B cell (primary cell): ENCODE measurements around the gene MLLT3. TPM values are rescaled to one million over a fixed set of nuclear protein-coding genes. Genes with fewer than 3 reads are reported as not detected.

Experiments used
- ATAC-seq: fragments of 200-7000 bp; cut with Tn5 transposase; one replicate; pipeline ENCODE4 v1.10.0; 2021; ENCODE audit warnings: low read depth, mild to moderate bottlenecking, moderate number of reproducible peaks, moderate library complexity
- CTCF ChIA-PET: fragments of 350-600 bp; sonication (Branson Sonifier 250); formaldehyde crosslinking; loops from one replicate; lab custom pipeline; 2021; ENCODE audit warnings: antibody characterized with exemption, inconsistent platforms; lab: Charles Lee
- POLR2A ChIA-PET: fragments of 350-600 bp; sonication (Branson Sonifier 250); formaldehyde crosslinking; loops from one replicate; lab custom pipeline; 2021; ENCODE audit warnings: antibody characterized with exemption; lab: Charles Lee
- DNase-seq: peaks from one replicate; pipeline ENCODE4 v3.0.0; 2013
- H2AFZ ChIP-seq: 2 replicates; pipeline ENCODE4 v1.6.1; 2012; ENCODE audit warnings: mild to moderate bottlenecking, low read depth, low read length; ENCODE audit not compliant: insufficient read depth, poor library complexity, severe bottlenecking
- H3K27ac ChIP-seq, 2 donors: 1 replicate in 1 of 2; 2 replicates in 1 of 2; pipeline ENCODE4 v1.5.1; 2012 to 2013; ENCODE audit warnings: low read length in 2 of 2, mild to moderate bottlenecking in 2 of 2, moderate library complexity in 1 of 2
- H3K27me3 ChIP-seq, 4 experiments: fragments of 200-600 bp in 1 of 4; sonication (generic) in 1 of 4; replicated peaks in 1 of 4; 1 replicate in 2 of 4; 2 replicates in 2 of 4; pipeline versions ENCODE4 v1.6.1 to v1.7.0; 2013 to 2016; ENCODE audit warnings: low read length in 3 of 4, mild to moderate bottlenecking in 2 of 4, mixed read lengths in 1 of 4, moderate library complexity in 1 of 4; ENCODE audit not compliant: insufficient read depth in 4 of 4, control insufficient read depth in 3 of 4; ENCODE audit errors: control extremely low read depth in 1 of 4
- H3K36me3 ChIP-seq, 2 experiments: replicated peaks in 1 of 2; 1 replicate in 1 of 2; 2 replicates in 1 of 2; pipeline versions ENCODE4 v1.6.1 to v1.7.1; 2013; ENCODE audit warnings: low read length in 1 of 2; ENCODE audit not compliant: insufficient read depth in 2 of 2, control insufficient read depth in 1 of 2; ENCODE audit errors: control extremely low read depth in 1 of 2, extremely low read depth in 1 of 2
- H3K4me1 ChIP-seq, 2 donors: fragments of 200-600 bp in 1 of 2; sonication (generic) in 1 of 2; 1 replicate in 1 of 2; 2 replicates in 1 of 2; pipeline versions ENCODE4 v1.5.1 to v1.6.1; 2013 to 2017; ENCODE audit warnings: low read length in 2 of 2; ENCODE audit not compliant: control insufficient read depth in 2 of 2, insufficient read depth in 2 of 2
- H3K4me2 ChIP-seq: replicated peaks from 2 replicates; pipeline ENCODE3; 2012; ENCODE audit warnings: mild to moderate bottlenecking, low read depth, low read length; ENCODE audit not compliant: poor library complexity, severe bottlenecking
- H3K4me3 ChIP-seq, 5 experiments: fragments of 200-600 bp in 1 of 5; sonication (generic) in 1 of 5; 1 replicate in 3 of 5; 2 replicates in 2 of 5; pipeline versions ENCODE4 v1.5.1 to v1.7.0; 2011 to 2016; ENCODE audit warnings: low read length in 4 of 5, mild to moderate bottlenecking in 4 of 5, low read depth in 2 of 5, control low read depth in 1 of 5, moderate library complexity in 1 of 5; ENCODE audit not compliant: insufficient read depth in 1 of 5; ENCODE audit errors: control extremely low read depth in 1 of 5, extremely low read depth in 1 of 5
- H3K79me2 ChIP-seq: fragments of 200-600 bp; sonication (generic); one replicate; pipeline ENCODE4 v1.6.0; 2016; ENCODE audit warnings: low read length; ENCODE audit not compliant: control insufficient read depth, insufficient read depth
- H3K9ac ChIP-seq: fragments of 200-600 bp; sonication (generic); 2 replicates; pipeline ENCODE4 v1.6.1; 2017; ENCODE audit warnings: mild to moderate bottlenecking, low read length, moderate library complexity
- H3K9me3 ChIP-seq, 3 donors: one replicate each; pipeline versions ENCODE4 v1.6.1 to v1.7.1; 2013; ENCODE audit warnings: low read length in 2 of 3; ENCODE audit not compliant: control insufficient read depth in 2 of 3, insufficient read depth in 1 of 3; ENCODE audit errors: control extremely low read depth in 1 of 3
- H4K20me1 ChIP-seq: 2 replicates; pipeline ENCODE4 v1.6.0; 2012; ENCODE audit warnings: mild to moderate bottlenecking, low read length; ENCODE audit not compliant: insufficient read depth, control insufficient read depth, poor library complexity, severe bottlenecking
- H3K27ac Mint-ChIP-seq: one replicate; pipeline ENCODE4 v1.8.0; 2021; ENCODE audit warnings: mixed read lengths
- H3K27me3 Mint-ChIP-seq: one replicate; pipeline ENCODE4 v1.8.0; 2021; ENCODE audit warnings: mixed read lengths
- H3K4me1 Mint-ChIP-seq: one replicate; pipeline ENCODE4 v1.8.0; 2021; ENCODE audit warnings: mixed read lengths
- H3K4me3 Mint-ChIP-seq: one replicate; pipeline ENCODE4 v1.8.0; 2021; ENCODE audit warnings: mixed read lengths
- H3K9me3 Mint-ChIP-seq: one replicate; pipeline ENCODE4 v1.8.0; 2022; ENCODE audit warnings: mixed read lengths; ENCODE audit not compliant: insufficient read depth
- EZH2 ChIP-seq: IDR thresholded peaks from 2 replicates; pipeline ENCODE4 v1.6.1; 2012; ENCODE audit warnings: borderline replicate concordance, low read depth, mild to moderate bottlenecking, moderate library complexity, low read length; ENCODE audit not compliant: insufficient read depth, poor library complexity, severe bottlenecking
- whole genome bisulfite sequencing: methylation state at CpG from one replicate; pipeline ENCODE4 v1.1.5; 2013; ENCODE audit warnings: missing lambda C conversion rate; ENCODE audit not compliant: insufficient coverage; 5-methylcytosine and 5-hydroxymethylcytosine counted together
- intact Hi-C: fragments of 100-400 bp; cut with micrococcal nuclease; formaldehyde crosslinking; loops from one replicate; pipeline ENCODE4 v1.10.0; 2022
- polyA plus RNA-seq: library from polyadenylated mRNA; depleted of rRNA; stranded (reverse); fragments of >200 nt; gene quantifications from 2 replicates; pipeline ENCODE4 v1.2.3, GENCODE V29; 2012
- total RNA-seq, 2 donors: library from RNA; stranded (reverse); fragments of 120-200 nt in 1 of 2; gene quantifications; 1 replicate in 1 of 2; 2 replicates in 1 of 2; pipeline versions ENCODE4 v1.2.3 to v1.2.4, GENCODE V29; 2013 to 2022
- TF ChIP-seq, protein P1 (sequence below): fragments of 200-600 bp; IDR thresholded peaks from one replicate; pipeline ENCODE4 v1.8.0; 2022; ENCODE audit warnings: antibody characterized with exemption, mild to moderate bottlenecking

The MLLT3 gene
- total and polyA plus RNA-seq, 2 donors (not counting 1 experiment from before 2014, with no cell fraction given): 3.4 to 3.6 TPM

DNA sequence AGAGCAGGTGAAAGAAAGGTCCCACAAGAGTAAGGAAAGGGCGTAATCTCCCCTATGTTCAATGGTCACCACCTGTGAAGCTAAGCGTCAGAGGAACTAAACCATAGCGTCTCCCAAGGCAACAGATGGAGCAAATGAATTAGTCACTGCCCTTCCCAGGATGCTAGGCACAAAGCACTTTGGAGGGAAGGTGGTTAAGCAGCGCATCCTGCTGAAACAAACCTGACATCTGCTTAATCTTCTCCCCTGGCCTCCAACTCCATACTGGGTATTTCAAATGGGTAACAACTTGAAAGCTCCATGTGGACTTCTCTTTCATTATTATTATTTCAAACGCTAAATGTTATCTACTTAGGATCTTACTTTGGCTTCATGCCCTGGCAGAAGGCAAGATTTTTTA, 227.3 kb downstream of the MLLT3 start:
- Mint-ChIP-seq H3K4me3 (no peak overlapping the region), H3K27me3 (no peaks in the 10 kb centered on the region), H3K4me1 (peaks cover 3% of the 10 kb centered on the region), H3K27ac (no peak overlapping the region), H3K9me3 (no peaks in the 10 kb centered on the region)
- 96% methylated on average over 3 of the region's 5 CpGs for WGBS
- Histone ChIP-seq H3K27ac (no peak overlapping the region), H3K4me2 (no peak overlapping the region), H2AFZ (no peak overlapping the region), H3K4me1 (peaks cover 3 to 10% of the 10 kb centered on the region in 2 donors), H3K27me3 (no peaks in the 10 kb centered on the region), H3K79me2 (no peaks in the 10 kb centered on the region), H3K9me3 (no peaks in the 10 kb centered on the region), H3K4me3 (no peak overlapping the region), H3K36me3 (no peaks in the 10 kb centered on the region), H4K20me1 (no peaks in the 10 kb centered on the region), H3K9ac (no peak overlapping the region)
- intact Hi-C loops: no loop called here
- TF ChIP-seq, protein P1, sequence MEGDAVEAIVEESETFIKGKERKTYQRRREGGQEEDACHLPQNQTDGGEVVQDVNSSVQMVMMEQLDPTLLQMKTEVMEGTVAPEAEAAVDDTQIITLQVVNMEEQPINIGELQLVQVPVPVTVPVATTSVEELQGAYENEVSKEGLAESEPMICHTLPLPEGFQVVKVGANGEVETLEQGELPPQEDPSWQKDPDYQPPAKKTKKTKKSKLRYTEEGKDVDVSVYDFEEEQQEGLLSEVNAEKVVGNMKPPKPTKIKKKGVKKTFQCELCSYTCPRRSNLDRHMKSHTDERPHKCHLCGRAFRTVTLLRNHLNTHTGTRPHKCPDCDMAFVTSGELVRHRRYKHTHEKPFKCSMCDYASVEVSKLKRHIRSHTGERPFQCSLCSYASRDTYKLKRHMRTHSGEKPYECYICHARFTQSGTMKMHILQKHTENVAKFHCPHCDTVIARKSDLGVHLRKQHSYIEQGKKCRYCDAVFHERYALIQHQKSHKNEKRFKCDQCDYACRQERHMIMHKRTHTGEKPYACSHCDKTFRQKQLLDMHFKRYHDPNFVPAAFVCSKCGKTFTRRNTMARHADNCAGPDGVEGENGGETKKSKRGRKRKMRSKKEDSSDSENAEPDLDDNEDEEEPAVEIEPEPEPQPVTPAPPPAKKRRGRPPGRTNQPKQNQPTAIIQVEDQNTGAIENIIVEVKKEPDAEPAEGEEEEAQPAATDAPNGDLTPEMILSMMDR: no peak
- no peak for TF ChIP-seq EZH2
- ChIA-PET CTCF (interaction anchor here (0.7 kb wide), 1 partner anchor 546 kb away, joined by 5 read pairs; no protein-coding TSS in a partner anchor), POLR2A (no interaction called here)
- ATAC-seq (no peak), DNase-seq (no peak)

DNA sequence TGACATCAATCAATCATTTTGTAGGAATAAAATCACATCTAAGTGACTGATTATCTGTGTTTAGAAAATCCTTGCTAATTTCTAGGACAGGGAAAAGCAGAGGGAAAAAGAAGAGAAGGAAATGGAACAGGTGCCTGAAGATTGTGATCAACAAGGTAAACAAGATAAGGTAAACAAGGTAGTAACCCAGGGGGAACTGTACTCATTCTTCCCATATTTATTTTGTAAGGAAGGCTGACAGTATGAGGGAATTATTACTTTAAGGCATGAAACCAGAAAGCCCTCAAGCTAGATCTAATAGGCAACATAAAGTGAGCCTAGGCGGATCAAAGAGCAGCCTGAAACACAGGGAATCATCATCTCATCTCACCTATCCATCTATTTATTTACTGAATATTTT, 231.1 kb downstream of the MLLT3 start:
- intact Hi-C loops: no loop called here

More for the DNA sequence above, 231.1 kb downstream of the MLLT3 start:
- Histone ChIP-seq H3K27me3 (no peaks in the 10 kb centered on the region), H2AFZ (no peak overlapping the region), H3K36me3 (no peaks in the 10 kb centered on the region), H3K9me3 (peaks cover 0 to 3% (median 0%) of the 10 kb centered on the region in 3 donors), H4K20me1 (no peaks in the 10 kb centered on the region), H3K4me1 (no peaks in the 10 kb centered on the region), H3K79me2 (no peaks in the 10 kb centered on the region), H3K4me2 (no peak overlapping the region), H3K4me3 (no peak overlapping the region), H3K9ac (no peak overlapping the region), H3K27ac (no peak overlapping the region)
- Mint-ChIP-seq H3K27me3 (no peaks in the 10 kb centered on the region), H3K4me1 (no peaks in the 10 kb centered on the region), H3K4me3 (no peak overlapping the region), H3K9me3 (no peaks in the 10 kb centered on the region), H3K27ac (no peak overlapping the region)
- DNase-seq (no peak), ATAC-seq (no peak)
- ChIA-PET CTCF (no interaction called here), POLR2A (no interaction called here)
- WGBS: no CpG with 5 or more reads among the region's 1 CpG
- TF ChIP-seq, protein P1: no peak
- no peak for TF ChIP-seq EZH2
